HG03378 (cell line): ENCODE data around the gene DPY19L1.
A peak's percentile ranks its signal among the peaks of the same experiment; 100 is the strongest.
"Not testable (repeated sequence)": the region's sequence is repeated elsewhere in the genome, so short reads cannot be mapped to it uniquely, and the experiment has no call there.

ENCODE experiments used
- ATAC-seq: cut with Tn5 transposase; IDR thresholded peaks from one replicate; pipeline ENCODE4 v1.9.1; 2021; ENCODE audit warnings: mild to moderate bottlenecking, moderate library complexity; ENCODE audit not compliant: unreplicated experiment

Gene DPY19L1

DNA sequence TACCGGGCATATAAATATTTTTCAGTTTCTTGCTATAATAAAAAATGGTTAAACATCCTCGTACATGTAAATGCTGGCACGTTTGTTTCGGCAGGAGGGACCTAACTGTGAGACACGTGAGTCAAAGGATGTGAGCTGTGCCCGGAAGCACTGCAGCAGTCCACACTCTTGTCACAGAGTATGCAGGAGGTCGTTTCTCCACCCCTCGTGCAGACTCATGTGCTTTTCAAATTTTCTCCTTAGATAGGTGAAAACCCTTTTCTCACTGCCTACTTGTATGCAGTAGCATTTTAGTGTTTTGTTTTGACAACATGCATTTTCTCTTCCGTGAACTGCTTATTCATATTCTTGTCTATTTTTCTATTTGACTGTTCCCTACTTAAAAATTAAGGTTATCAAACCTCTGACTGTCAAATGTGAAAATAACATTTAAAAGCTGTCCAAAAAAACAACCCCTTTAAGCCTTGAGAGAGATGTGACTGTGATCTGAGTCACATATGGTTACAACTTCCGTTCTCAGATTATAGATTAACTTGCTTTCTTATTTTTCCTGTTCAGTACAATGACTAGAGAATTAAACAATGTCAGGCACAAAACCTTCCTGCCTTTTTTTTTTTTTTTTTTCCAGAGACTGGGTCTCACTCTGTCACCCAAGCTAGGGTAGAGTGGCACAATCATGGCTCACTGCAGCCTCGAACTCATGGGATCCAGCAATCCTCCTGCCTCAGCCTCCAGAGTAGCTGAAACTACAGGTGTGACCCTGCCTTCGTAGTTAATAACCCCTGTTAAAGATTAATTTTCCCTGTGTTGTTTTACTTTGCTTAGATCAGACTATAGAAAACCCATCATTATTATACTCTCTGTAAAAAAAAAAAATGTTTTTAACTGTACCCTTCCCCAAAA, 45.1 kb downstream of the DPY19L1 start:
- ATAC-seq, result peak; percentile 83

DNA sequence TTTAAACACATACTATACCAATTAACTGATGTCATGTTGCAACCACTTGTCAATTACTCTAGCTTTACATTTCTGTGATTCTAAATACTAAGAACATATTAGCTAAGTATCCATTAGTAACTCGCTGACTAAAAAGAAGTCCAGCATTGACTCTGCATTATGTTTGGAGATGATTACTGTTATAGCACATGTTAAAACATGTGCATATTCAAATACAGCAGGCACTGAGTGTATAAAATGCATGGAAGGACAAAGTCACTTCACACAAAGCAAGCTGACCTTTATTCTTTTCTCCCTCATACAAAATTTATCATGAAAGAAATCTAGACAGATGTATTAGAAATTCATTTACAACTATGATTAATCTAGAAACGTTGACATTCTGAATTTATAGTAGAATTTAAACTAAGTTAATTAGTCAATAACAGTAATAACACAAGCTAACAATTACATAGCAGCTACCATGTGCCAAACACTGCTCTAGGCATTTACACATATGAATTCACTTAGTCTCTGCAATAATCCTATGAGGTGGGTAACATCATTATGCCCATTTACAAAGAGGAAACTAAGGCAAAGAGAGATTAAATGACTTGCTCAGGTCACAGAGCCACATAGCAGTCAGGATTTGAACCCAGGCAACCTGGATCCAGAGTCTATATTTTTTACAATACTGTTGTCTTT, 48.7 kb downstream of the DPY19L1 start:
- ATAC-seq, result not testable (repeated sequence)

DNA sequence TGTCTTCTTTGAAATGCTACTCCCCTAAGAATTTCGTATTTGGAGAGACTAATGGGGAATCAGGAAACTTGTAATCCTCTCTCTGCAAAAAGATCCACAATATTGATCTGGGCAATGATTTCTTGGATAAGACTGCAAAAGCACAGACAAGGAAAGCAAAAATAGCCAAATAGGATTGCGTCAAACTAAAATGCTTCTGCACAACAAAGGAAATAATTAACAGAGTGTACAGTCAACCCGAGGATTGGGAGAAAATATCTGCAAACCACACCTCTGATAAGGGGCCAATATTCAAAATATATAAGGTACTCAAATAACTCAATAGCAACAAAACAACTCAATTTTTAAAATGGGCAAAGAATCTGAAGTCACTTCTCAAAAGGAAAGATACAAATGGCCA, 52.1 kb downstream of the DPY19L1 start:
- ATAC-seq, result not testable (repeated sequence)

DNA sequence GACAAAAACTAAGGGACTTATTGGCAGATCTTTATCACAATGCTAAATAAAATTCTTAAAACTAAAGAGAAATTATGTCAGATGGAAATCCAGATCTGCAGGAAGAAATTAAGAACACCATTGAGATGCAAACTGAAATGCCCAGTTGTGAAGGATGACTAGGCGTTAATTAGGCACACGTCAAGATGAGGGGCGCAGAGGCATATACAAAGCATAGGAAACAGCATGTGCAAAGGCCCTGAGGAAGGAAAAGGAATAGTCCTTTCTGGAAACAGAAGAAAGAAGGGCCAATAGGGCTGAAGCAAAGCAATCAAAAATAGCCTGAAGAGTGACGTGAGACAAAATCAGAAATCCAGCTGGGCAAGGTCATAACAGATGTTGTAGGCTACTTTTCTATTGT, 53.1 kb downstream of the DPY19L1 start:
- not testable (repeated sequence) for ATAC-seq

DNA sequence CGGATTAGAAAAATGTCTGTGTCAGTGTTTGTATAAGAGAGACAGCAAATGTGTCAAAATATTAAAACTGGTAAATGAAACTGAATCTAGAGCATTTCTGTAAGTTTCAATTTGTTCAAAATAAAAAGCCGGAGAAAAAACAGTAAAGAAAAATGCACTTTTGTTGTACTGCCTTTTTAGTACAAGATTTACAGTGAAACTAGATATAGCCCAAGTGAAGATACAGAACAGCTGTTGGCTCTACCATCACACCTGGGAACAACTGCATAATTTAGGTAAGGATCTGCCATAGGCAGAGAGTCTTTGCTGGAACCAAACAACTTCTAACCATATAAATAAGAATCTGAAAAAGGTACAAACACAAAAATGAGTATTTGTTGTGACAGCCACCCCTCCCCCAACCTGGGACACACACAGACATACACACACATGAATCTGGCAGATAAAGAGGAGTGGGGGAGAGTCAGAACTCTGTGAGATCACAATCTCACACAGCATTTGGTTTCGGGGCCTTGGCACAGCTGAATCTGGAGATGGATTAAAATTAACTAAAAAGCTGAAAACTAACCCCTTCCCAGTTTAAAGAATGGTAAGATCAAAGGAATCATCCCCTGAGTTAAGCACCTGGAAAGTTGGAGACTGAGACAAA, 54.8 kb downstream of the DPY19L1 start:
- no peak for ATAC-seq

DNA sequence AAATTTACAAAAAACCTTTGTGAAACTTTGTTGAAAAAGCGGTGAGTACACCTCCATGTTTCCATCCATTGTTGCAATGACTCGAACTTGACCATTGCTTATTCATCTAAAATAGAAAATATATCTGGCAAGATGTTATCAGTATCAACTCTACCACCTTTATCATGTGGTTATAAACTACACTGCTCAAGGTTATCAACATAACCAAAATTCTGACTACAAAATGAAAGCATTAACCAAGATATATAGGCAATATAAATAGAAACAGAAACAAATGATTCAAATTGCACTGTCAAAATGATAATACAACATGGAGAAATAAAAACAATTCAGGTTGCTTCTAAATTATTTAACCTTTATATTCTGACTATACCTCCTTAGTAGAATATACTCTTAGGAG, 58.2 kb downstream of the DPY19L1 start:
- not testable (repeated sequence) for ATAC-seq

DNA sequence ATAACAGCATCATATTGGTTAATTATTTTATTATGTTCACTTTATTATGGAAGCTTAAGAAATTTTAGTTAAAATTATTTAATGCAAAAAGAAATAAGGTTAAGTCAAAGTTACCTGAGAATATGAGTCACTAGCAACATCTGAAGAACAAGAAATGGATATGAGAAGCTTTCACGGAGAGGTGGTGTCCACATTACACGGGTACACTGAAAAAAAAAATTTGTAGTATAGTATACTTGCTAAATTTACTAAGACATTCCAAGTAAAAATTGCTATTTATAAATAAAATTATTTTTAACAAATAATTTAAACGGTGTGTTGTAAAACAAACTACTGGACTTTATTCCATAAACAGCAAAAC, 63.9 kb downstream of the DPY19L1 start:
- no peak for ATAC-seq

DNA sequence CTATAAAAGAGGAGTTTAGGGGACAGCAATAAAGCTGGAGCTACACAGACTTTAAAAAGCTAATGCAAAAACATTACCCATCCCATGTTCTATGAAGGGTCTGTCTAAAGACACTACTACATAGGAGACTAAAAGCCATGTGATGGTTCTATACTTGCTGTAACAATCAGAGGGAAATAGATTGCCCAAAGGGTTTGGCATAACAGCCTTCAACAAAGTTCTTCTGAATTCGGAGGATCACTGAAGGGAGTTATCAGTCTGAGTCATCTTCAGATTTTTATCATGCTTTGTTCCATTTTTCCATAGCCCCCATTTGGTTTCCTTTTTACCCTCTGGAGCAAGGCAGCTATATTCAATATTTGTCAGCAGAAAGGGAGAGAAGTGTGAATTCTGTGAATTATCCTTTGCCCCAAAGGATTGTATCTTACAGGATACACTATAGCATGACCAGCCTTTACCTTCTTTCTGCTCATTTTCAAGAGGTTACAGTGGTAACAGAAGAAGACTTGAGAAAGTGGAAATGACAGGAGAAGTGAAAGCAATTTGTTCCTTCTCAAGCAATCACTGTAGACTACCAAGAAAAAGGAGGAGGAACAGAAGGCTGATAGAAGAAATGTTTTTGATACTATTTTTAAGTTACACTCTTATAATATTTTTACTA, 64.4 kb downstream of the DPY19L1 start:
- ATAC-seq, result peak; percentile 66

DNA sequence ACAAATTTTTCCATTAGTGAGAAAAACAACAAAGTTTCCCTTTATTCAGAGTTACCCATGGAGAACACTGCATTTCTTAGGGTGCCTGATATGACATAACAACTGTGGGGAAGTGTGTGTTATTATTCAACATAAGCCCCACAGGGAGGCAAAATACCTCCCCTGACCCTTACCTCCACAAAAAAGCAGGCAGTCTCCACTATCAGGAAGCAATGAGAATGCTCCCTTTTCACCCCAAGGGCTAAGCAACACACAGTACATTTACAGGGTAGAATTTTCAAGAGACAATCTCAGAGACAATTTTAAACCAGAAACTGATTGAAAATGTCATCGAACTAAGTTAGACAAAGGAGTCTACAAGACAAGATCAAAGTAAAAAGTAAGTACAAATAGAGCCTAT, 69.5 kb downstream of the DPY19L1 start:
- ATAC-seq, result not testable (repeated sequence)

DNA sequence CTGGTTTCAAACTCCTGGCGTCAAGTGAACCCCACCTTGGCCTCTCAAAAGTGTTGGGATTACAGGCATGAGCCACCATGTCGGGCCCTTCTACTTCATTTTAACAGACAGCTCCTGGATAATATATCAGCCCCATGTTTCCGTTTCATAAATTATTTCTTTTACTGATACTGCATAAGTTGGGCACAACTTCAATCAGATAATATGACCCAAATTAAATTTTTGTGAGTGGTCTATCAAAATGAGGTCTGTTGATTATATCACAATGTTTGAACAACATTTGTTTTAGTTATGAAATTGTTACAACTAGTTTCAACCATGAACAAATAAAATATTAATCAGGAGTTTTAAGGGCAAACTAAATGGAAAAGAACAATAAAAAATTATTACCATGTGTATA, 70.8 kb downstream of the DPY19L1 start:
- ATAC-seq, result not testable (repeated sequence)

DNA sequence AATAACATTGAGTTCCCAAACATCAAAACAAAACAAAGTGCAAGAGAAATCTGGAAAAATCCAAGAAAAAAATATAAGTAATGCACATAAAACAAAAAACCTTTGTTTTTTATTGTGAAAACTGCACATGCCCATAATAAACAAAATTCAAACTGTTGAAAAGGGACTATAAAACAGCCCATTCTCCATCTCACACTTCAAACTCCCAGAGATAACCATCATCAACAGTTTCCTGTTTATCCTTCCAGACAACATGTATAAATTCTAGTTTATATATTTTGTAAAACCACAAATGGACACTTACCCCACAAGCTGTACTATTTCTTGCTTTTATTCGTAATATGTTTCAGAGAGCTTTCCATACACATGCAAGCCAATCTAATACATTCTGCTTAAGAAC, 79.3 kb downstream of the DPY19L1 start:
- ATAC-seq, result no peak

DNA sequence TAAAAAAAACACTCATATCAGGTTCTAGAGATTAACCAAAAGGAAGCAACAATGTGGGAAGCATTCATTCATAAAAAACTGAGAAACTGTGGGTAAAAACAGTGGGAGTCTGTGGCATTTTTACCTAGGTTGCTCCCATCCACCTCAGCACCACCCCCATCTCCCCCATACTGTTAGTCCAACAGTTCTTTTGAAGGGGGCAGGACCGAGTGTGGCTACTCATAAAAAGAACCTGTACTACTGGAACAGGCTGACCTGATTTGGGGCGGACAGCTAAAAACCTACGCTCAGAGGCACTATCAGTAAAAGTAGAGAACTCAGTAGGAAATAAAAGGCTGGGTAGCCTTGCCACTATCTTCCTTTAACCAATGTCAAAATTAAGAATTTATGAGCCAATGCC, 84.5 kb downstream of the DPY19L1 start:
- ATAC-seq, result no peak

DNA sequence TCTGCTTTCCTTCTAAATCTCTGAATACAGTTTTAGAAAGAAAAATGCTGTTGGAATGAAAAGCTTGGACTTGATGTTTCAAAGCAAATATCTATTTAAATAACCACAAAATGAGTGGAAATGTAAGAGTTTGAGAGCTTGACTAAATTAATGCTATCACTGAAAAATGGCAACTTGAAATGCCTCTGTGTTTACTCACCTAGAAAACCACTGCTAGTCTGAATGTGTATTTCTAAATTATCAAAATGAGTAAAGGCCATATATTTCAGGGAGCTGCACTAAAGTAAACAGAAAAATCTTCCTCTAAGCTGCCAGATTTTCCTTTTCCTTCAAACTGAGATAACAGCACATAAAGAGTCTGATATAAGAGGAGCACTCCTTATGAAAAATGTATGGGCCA, 87.9 kb downstream of the DPY19L1 start:
- no peak for ATAC-seq

DNA sequence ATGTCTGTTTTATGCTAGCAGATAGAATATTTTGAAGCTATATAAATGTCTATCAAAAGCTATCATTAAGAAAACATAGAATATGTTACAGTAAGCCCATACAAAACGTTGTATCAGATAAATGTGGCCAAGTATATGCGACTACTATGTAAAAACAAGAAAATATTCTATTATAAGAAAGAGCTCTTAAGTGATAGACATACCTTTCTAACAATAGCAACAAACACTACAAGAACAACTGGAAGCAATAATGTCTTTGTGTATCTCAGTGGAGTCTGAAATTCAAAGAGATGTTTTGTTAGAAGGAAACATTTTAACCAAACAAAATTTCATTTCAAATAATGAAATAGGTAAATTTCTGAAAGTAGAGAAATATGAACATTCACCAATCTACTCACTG, 89.9 kb downstream of the DPY19L1 start:
- ATAC-seq, result not testable (repeated sequence)

DNA sequence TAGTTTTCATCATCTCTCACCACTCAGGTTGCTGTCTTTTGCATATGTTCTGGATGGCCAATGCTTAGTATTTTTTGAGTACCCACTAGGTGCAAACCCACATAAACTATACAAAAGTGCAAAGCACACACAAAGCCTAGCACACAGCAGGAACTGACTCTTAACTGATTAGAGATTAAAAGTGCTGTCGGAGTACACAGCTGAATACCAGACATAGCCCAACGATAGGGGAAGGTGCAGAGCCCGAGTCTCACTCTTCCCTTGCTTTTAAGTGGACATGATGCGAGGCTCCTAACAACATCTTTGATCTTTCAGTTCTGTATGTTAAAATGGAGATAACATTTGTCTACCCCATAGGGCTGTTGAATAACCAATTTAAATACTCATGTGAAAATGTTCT, 90.8 kb downstream of the DPY19L1 start:
- ATAC-seq, result no peak

DNA sequence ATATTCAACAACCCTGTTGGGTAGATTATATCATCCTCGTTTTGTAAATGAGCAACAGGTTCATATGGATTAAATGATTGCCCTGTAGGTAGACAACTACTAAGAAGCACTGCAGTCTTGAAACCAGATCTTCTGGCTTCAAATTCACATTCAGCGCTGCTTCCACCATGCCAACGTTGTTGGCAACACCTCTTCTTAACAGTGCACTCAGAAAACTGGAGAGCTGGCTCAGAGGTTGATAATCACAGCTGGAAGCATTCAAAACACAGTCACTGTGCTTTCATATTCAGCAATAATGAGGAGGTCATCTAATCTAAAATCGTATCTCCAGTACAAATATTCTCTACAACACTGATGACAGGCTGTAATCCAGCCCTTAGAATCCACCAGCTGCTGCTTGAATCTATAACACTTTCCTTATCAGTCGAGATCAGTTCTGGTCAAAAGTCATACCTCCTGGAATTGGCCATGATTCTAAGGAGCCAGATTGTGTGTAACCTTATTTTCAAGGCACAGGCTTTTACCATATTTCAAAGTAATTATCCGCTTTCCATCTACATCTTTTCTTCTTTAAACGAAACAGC, 91.3 kb downstream of the DPY19L1 start:
- ATAC-seq, result not testable (repeated sequence)

DNA sequence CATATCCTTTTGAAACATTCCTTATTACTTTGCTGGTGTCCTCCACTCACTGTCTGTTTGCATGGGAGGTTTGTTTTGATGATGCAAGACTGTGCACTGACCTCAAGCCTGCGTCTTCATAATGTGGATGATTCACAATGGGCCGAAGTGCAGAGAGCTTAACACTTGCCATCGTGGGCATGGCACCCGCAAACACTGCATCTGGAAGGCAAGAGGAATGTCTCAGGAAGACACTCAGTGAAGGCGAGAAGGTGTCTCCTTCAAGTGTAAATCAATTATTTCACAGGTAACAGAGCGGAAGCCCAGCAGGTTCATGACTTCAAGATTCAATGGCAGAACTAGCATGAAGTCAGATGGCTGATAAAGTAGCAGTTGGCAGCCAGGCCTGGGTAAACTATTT, 98.1 kb downstream of the DPY19L1 start:
- no peak for ATAC-seq

DNA sequence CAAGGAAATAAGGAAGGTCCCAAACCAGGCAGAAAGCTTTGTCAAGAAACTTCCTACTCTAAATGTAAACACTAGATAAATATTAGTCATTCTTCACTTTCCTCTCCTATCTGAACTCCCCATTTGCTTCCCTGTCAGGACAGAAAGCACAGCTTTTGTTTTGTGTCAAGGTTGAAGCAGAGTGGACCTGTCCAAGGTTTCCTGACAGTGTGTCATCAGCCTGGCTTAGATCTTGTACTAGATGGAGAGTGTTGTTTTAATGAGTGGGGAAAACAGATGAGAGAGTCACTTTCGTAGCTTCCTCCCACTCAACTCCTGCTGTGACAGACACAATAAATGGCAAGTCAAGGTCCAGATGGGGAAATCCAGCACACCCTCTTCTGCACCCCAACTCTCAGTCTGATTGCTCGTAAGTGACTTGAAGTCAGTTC, 101.5 kb downstream of the DPY19L1 start:
- peak; percentile 68 for ATAC-seq

DNA sequence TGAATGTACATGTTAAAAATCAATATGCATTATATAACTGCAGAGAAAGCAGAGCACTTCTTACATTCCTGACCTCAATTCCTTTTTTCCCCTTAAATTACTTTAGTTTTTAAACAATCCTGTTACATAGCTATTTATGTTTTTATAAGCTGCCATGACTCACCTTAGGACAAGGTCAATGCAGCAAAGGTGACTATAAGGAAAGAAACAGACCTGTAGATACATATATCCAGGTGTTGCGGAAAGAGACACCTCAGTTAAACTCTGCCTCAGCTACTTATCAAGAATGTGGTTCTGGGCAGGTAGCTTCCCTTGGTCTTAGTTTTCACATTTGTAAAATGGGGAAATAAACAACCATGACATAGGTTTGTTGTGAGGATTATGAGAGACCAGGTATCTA, 105.5 kb downstream of the DPY19L1 start:
- ATAC-seq, result no peak

DNA sequence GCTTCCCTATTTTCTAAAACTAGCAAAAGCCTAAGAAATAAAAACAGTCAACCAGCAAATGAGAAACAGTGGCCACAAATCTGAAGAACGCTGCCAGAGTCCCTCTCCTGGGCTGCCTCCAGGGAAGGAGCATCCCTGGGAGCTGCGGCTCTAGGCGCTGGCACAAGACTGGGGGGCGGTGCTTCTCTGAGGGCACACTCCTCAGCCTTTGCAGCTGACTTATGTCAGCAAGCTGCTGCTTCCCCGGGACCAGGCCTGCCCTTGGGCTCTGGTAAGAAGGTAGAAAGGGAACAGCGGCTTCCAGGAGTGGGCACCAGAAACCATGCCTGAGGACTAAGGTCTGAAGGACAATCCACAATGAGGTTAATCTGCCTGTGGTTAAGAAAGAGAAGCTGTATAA, 107.5 kb downstream of the DPY19L1 start:
- not testable (repeated sequence) for ATAC-seq

DNA sequence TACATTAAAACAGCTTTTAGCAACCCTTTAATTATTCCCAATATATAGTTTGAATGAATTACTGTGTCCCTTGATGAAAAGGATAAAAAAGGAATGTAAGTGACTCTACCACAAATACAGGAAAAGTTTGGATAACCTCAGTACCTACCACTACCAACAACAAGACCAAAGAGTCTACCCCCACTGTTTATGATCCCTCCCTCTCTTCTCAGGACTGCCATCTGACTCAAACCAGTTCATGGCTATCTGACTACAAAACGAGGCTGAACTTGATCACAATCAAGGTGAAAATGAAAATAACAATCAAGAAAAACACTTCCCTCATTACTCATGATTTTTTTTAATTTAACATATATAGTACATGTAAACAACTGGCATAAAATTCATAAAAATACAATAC, 108.7 kb downstream of the DPY19L1 start:
- no peak for ATAC-seq
